NCI-H187 treated with DMSO at 0.1 percent for 48 hours (cell line): ENCODE data around the gene CYSTM1.
A peak's percentile ranks its signal among the peaks of the same experiment; 100 is the strongest.
"Not testable (repeated sequence)": the region's sequence is repeated elsewhere in the genome, so short reads cannot be mapped to it uniquely, and the experiment has no call there.

Source experiments
- DNase-seq: peaks from one replicate; lab custom pipeline; 2025; lab: John Stamatoyannopoulos, UW

The CYSTM1 gene

GRCh38 chr5:140150201-140150600, 24.8 kb upstream of the CYSTM1 start:
- DNase-seq, result no peak

- peak; percentile 69 for DNase-seq
Measured at GRCh38 chr5:140151144-140152021, 23.6 kb upstream of the CYSTM1 start.

- DNase-seq, result no peak
Measured at GRCh38 chr5:140152022-140152999, 22.7 kb upstream of the CYSTM1 start.

GRCh38 chr5:140153255-140153654, 21.7 kb upstream of the CYSTM1 start:
- no peak for DNase-seq

- no peak for DNase-seq
Measured at GRCh38 chr5:140153905-140154304, 21.1 kb upstream of the CYSTM1 start.

- DNase-seq, result not testable (repeated sequence)
Measured at GRCh38 chr5:140154710-140155381, 20.1 kb upstream of the CYSTM1 start.

- no peak for DNase-seq
Measured at GRCh38 chr5:140157032-140157781, 17.8 kb upstream of the CYSTM1 start.

GRCh38 chr5:140159014-140159927, 15.7 kb upstream of the CYSTM1 start:
- DNase-seq, result no peak

GRCh38 chr5:140162275-140162674, 12.7 kb upstream of the CYSTM1 start:
- no peak for DNase-seq

- DNase-seq, result no peak
Measured at GRCh38 chr5:140162781-140163180, 12.2 kb upstream of the CYSTM1 start.

GRCh38 chr5:140165101-140165922, 9.7 kb upstream of the CYSTM1 start:
- DNase-seq, result no peak

- DNase-seq, result no peak
Measured at GRCh38 chr5:140165923-140166270, 9.1 kb upstream of the CYSTM1 start.

GRCh38 chr5:140166911-140167310, 8.1 kb upstream of the CYSTM1 start:
- no peak for DNase-seq

GRCh38 chr5:140168371-140168770, 6.6 kb upstream of the CYSTM1 start:
- no peak for DNase-seq

- no peak for DNase-seq
Measured at GRCh38 chr5:140169410-140169809, 5.6 kb upstream of the CYSTM1 start.

- DNase-seq, result no peak
Measured at GRCh38 chr5:140172483-140172882, 2.5 kb upstream of the CYSTM1 start.

- DNase-seq, result no peak
Measured at GRCh38 chr5:140174014-140174413, 974 bp upstream of the CYSTM1 start.

- no peak for DNase-seq
Measured at GRCh38 chr5:140175367-140176030, 511 bp downstream of the CYSTM1 start.

- no peak for DNase-seq
Measured at GRCh38 chr5:140176031-140176387, 1.0 kb downstream of the CYSTM1 start.
